K562 (cell line): Measurements from ENCODE around the gene KCTD15. TPM values are rescaled to one million over a fixed set of nuclear protein-coding genes. Genes with fewer than 3 reads are reported as not detected.

ENCODE experiments used
- CCAR2 ChIP-seq: fragments of 200-400 bp; formaldehyde crosslinking; IDR thresholded peaks from 2 replicates; pipeline ENCODE4 v1.6.1; 2017; ENCODE audit warnings: mild to moderate bottlenecking, low read depth, low read length
- FOXA1 ChIP-seq: fragments of 450-650 bp; IDR thresholded peaks from 2 replicates; pipeline ENCODE4 v1.6.1; 2016; ENCODE audit warnings: mild to moderate bottlenecking, borderline replicate concordance
- KAT7 ChIP-seq: sonication (generic); formaldehyde crosslinking; IDR thresholded peaks from 2 replicates; pipeline ENCODE4 v1.8.0; 2022; ENCODE audit warnings: missing genetic modification reagents, mild to moderate bottlenecking, borderline replicate concordance
- polyA plus RNA-seq, 8 experiments: library from polyadenylated mRNA; depleted of rRNA in 4 of 8; stranded (reverse) in 5 of 8; unstranded in 3 of 8; fragments of >200 nt; fragmentation: Nextera tagmentation in 2 of 8; fragmentation: Illumina TruSeq in 1 of 8; extraction: Ambion mirVana in 2 of 8; extraction: Trizol in 1 of 8; gene quantifications; 2 replicates each; pipeline versions ENCODE4 v1.2.1 to v1.2.3, GENCODE V29; 2011 to 2014; ENCODE audit warnings: inconsistent platforms in 1 of 8, missing spikeins in 1 of 8
- total RNA-seq, 7 experiments: library from RNA; depleted of rRNA in 6 of 7; stranded (reverse); fragments of >200 nt in 6 of 7; fragmentation: Illumina TruSeq in 2 of 7; extraction: Trizol in 2 of 7; gene quantifications; 2 replicates each; pipeline versions ENCODE4 v1.2.1 to v1.2.3, GENCODE V29; 2011 to 2021; ENCODE audit warnings: low replicate concordance in 1 of 7
- TF ChIP-seq, protein P1 (sequence below): fragments of 250-450 bp; sonication (Bioruptor Pico); IDR thresholded peaks from 2 replicates; pipeline ENCODE4 v1.4.0; 2020; ENCODE audit warnings: mild to moderate bottlenecking, moderate library complexity
- TF ChIP-seq, protein P2 (sequence below): sonication (generic); formaldehyde crosslinking; IDR thresholded peaks from 2 replicates; pipeline ENCODE4 v1.8.1; 2023; ENCODE audit warnings: mild to moderate bottlenecking, missing genetic modification reagents, moderate library complexity
- TF ChIP-seq, protein P3 (sequence below): fragments of 450-650 bp; formaldehyde crosslinking; IDR thresholded peaks from 2 replicates; pipeline ENCODE4 v1.4.0; 2022; ENCODE audit warnings: mild to moderate bottlenecking, moderate library complexity

The KCTD15 gene
- total and polyA plus RNA-seq, 9 of the 15 experiments (the other 6 are each of a cell fraction or from before 2014, with no cell fraction given) = 1.7 to 49.0 (median 11.8) TPM

DNA sequence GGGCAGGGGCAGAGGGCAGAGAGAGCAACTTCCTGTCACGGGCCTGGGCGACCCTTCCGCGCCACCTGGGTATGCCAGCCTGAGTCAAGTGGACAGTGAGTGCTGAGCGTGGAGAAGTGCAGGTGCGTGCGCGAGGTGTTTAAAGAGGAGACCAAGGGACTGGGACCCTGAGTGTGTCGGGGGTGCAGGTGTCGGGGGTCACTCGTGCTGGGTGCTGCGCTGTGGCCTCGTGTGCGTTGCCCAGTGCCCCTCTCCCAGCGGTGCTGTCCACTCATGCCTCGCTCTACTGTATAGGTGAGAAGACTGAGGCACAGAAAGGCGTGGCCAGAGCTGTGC, 18.9 kb upstream of the KCTD15 start (continued):
- TF ChIP-seq, protein P1, sequence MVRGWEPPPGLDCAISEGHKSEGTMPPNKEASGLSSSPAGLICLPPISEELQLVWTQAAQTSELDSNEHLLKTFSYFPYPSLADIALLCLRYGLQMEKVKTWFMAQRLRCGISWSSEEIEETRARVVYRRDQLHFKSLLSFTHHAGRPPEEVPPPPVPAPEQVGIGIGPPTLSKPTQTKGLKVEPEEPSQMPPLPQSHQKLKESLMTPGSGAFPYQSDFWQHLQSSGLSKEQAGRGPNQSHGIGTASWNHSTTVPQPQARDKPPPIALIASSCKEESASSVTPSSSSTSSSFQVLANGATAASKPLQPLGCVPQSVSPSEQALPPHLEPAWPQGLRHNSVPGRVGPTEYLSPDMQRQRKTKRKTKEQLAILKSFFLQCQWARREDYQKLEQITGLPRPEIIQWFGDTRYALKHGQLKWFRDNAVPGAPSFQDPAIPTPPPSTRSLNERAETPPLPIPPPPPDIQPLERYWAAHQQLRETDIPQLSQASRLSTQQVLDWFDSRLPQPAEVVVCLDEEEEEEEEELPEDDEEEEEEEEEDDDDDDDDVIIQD = no peak
- TF ChIP-seq, protein P2, sequence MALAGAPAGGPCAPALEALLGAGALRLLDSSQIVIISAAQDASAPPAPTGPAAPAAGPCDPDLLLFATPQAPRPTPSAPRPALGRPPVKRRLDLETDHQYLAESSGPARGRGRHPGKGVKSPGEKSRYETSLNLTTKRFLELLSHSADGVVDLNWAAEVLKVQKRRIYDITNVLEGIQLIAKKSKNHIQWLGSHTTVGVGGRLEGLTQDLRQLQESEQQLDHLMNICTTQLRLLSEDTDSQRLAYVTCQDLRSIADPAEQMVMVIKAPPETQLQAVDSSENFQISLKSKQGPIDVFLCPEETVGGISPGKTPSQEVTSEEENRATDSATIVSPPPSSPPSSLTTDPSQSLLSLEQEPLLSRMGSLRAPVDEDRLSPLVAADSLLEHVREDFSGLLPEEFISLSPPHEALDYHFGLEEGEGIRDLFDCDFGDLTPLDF (CRISPR knock-in tag) = no peak
- TF ChIP-seq, protein P3, sequence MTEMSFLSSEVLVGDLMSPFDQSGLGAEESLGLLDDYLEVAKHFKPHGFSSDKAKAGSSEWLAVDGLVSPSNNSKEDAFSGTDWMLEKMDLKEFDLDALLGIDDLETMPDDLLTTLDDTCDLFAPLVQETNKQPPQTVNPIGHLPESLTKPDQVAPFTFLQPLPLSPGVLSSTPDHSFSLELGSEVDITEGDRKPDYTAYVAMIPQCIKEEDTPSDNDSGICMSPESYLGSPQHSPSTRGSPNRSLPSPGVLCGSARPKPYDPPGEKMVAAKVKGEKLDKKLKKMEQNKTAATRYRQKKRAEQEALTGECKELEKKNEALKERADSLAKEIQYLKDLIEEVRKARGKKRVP = no peak
- no peak for TF ChIP-seq KAT7 (CRISPR knock-in tag)
- no peak for TF ChIP-seq CCAR2
- TF ChIP-seq FOXA1 = no peak
